HG02885 (cell line): ENCODE results near the gene UTF1.

Source experiments
- ATAC-seq: cut with Tn5 transposase; IDR thresholded peaks from one replicate; pipeline ENCODE4 v1.9.1; 2021; ENCODE audit warnings: mild to moderate bottlenecking; ENCODE audit not compliant: unreplicated experiment, poor library complexity

UTF1 gene

DNA sequence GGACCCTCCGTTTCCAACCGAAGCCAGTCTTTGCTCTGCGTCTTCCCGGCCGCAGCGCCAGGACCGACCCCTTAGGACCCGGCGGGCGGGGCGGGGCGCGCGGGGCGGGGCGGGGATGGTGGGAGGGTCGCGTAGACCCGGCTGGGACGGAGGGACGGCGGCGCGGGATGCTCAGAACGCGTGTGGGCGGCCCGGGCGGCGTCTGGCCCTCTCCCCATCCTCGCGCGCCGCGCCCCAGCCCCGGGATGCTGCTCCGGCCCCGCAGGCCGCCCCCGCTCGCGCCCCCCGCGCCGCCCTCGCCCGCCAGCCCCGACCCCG, at the start of gene UTF1:
UTF1 (plus strand) TSS at position 174 of the 318 bp plus-strand sequence; CDS start at position 246, 72 bp downstream.
- ATAC-seq: no peak

DNA sequence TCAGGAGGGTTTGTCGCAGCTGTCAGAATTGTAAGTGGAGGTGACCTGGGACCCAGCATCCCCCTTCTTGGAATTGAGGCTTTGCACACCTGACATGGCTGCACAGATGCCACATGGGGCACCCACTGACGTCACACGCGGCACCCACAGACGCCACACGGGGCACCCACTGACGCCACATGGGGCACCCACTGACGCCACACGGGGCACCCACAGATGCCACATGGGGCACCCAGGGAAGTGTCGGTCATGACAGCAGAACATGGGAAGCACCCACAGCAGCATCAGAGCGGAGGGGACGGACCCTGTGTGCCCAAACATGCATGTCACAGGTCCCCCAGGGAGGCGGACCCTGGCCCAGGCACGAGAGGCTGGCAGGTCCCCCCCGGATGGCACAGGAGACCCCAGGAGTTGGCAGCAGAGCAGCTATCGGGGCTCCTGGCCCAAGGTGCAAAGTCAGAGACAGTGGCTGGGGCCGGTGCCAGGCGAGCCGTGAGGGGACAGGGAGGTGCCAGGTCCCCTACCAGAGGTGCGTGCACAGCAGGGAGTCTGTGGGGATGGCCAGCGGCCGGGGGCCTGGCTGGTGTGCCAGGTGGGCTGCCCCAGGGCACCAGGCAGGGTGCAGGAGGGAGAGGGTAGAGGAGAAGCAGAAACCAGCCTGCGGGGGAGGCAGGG, 48.9 kb upstream of the UTF1 start:
- ATAC-seq: no peak

GRCh38 chr10:133182190-133182589, 47.8 kb upstream of the UTF1 start:
- no peak for ATAC-seq

- ATAC-seq: no peak
These were observed 47.0 kb upstream of the UTF1 start for GRCh38 chr10:133182791-133183645.

DNA sequence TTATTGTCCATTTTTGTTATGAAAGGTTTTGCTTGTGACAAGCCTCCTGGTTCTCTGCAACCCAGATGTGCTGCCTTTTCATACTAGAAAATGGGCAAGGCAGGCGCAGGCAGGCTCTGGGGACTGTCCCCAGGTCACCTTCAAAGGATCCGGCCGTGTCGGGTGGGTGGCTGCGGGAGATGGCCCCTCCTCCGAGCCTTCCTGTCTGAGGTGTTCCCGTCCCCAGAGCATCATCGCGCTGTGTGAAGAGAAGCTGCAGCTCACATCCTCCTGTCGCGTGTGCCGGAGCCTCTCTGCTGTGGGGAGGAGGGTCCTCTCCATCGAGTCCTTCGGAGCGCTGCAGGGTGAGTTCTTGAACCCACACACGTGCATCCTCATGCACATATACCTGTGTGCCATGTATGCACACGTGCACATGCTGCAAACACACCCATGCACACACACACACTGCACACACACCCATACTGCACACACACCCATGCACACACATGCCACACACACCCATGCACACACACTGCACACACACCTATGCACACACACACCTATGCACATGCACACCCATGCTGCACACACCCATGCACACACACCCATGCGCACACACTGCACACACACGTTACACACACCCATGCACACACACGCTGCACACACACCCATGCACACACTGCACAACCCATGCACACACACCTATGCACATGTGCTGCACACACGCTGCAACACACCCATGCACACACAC, 46.2 kb upstream of the UTF1 start:
- ATAC-seq: no peak

- no peak for ATAC-seq
These were observed 45.3 kb upstream of the UTF1 start for GRCh38 chr10:133184591-133185244.

DNA sequence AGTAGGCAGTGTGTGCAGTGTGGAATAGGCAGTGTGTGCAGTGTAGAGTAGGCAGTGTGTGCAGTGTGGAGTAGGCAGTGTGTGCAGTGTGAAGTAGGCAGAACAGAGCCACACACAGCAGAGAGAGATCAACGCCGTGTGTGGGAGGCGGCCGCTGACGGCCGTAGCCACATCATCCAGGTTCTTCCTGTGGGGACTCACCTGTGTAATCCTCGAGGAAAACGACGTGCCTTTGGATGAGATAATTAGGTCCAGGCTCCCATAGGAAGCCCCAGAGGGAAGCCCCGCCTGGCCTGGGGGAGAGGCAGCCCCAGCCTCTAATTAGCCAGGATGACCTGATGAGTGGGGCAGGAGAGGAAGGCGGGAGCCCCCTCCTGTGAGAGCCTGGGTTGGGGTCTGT, 44.6 kb upstream of the UTF1 start:
- ATAC-seq: no peak

- ATAC-seq: no peak
These were observed 44.1 kb upstream of the UTF1 start for GRCh38 chr10:133185916-133186315.

GRCh38 chr10:133186416-133187090, 43.5 kb upstream of the UTF1 start:
- ATAC-seq: no peak

DNA sequence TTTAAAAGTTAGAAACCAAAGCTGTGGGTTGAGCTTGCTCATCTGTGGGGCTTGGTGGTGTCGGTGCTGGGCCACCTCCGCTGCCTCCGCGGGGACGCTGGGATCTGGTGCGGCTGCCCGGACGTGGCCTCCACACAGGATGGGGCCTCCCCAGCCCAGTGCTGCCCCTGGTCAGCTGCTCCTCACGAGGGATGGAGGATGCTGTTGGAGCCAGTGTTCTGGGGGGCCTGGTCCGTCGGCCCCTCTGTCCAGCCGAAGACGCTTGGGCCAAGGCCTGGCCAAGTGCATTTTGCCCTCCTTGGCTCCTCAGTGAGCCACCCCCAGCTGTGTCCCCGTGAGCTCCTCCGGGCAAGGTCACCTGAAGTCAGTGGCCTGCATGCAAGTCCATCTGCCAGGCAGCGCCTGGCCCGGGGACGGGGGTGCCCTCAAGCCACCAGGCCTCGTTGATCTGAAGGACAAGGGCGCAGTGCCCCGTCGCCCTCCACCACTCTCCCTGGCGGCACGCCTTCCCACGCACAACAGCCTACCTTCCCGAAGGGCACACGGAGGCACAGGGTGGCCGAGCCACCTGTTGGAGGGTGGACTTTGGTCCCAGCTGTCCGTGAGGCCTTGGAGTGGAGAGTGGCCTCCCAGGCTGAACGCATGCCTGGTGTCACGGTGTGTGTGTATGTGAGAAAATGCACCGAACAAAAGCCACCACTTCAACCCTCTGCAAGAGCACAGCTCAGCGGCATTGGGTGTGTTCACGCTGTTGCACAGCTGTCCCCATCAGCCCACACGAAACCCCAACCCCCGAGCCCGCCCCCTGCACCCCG, 42.7 kb upstream of the UTF1 start:
- no peak for ATAC-seq

- no peak for ATAC-seq
These were observed 41.9 kb upstream of the UTF1 start for GRCh38 chr10:133187906-133188681.

- no peak for ATAC-seq
These were observed 40.8 kb upstream of the UTF1 start for GRCh38 chr10:133189256-133189655.

- no peak for ATAC-seq
These were observed 40.3 kb upstream of the UTF1 start for GRCh38 chr10:133189726-133190125.

DNA sequence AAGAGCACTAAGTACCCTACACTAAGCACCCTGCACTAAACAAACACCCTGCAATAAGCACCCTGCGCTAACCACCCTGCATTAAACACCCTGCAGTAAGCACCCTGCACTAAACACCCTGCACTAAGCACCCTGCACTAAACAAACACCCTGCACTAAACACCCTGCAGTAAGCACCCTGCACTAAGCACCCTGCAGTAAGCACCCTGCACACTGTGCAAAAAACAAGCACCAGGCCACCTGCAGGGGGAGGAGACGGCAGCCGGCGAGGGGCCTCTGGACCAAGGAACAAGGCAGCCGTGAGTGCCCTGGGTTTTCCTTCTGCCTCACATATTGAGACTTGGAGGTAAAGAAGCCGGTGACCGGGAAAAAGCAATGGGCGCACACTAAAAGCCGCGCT, 39.8 kb upstream of the UTF1 start:
- no peak for ATAC-seq

DNA sequence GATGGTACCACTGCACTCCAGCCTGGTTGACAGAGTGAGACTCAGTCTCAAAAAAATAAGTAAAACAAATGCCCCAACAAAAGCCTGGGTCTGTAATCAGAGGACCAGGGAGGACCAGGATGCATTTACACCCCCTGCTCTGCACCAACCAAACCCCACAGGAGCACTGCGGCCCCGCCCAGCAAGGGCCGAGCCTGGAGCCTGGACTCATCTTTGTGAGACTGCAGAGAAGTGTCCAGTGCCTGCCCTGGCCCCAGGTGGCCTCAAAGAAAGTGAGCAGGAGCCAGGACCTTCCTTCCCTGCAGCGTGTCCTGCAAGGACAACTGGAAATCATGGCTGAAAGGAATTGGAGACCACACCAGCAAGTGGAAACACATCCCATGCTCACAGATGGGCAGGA, 38.4 kb upstream of the UTF1 start:
- no peak for ATAC-seq

DNA sequence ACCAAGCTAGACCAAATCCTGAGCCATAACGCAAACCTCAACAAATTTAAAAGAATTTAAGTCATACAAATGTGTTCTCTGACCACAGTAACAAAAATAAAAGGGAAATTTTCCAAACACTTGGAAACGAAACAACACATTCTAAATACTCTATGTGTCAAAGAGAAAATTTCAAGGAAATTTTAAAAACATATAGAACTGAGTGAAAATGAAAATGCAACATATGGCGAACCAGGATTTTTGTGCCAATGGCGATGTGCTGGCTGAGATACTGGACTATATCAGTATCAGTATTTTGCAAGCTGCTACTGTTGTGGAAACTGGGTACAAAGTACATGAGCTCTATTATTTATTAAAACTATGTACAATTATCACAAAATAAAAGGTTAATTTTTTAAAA, 35.9 kb upstream of the UTF1 start:
- ATAC-seq: no peak

DNA sequence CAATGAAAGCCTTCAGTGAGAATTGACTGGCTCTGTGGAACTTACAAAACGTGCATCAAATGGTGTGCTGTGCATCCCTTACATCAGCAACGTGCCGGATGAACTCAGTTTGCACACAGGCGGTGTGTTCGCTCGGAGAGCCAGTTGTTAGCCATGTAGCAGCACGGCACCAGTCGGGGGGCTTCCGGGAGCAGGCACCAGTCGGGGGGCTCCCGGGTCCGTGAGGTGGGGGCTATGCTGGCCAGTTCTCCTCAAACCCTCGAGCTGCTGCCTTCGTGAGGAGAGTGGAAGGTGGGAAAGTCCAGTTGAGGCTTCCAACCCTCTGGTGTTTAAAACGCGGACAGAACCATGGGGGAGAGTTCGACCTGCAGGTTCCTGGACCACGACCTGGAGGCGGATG, 34.9 kb upstream of the UTF1 start:
- no peak for ATAC-seq

DNA sequence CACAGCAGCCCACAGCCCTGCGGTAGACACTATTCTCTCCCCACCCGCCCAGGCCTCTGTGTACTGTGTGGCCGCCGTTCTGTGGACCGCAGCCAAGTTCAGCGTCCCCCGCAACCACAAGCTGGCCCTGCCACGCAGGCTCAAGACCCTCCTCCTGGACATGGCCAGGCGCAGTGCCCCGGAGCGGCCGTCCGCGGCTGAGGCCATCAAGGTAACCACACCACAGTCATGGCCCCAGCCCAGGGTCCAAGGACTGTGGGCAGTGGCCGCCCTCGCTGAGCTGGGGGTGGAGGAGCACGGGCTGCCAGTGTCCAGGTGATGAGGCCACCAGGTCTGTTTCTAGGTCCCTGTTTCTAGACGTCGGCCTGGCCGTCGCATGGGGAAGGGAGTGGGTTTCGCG, 34.4 kb upstream of the UTF1 start:
- ATAC-seq: no peak
